Activated CD8-positive, alpha-beta memory T cell treated with anti-CD3 and anti-CD28 coated beads, Interleukin-2, amount 10 ng/mL, durations not matched to agents 7 days and 5 days (primary cell): ENCODE measurements around the gene ALPK3. TPM values are rescaled to one million over a fixed set of nuclear protein-coding genes. Genes with fewer than 3 reads are reported as not detected.

ENCODE experiments used
- ATAC-seq: fragments of 150-1000 bp; cut with Tn5 transposase; one replicate; pipeline ENCODE4 v1.10.0; 2021; ENCODE audit warnings: moderate library complexity
- CTCF ChIA-PET: fragments of 350-600 bp; sonication (Branson Sonifier 250); formaldehyde crosslinking; loops from one replicate; lab custom pipeline; 2021; ENCODE audit warnings: antibody characterized with exemption; lab: Charles Lee
- DNase-seq: peaks from one replicate; pipeline ENCODE4 v3.0.0-alpha.2; 2020
- H3K27ac Mint-ChIP-seq: one replicate; pipeline ENCODE4 v1.8.0; 2021; ENCODE audit warnings: mild to moderate bottlenecking, mixed read lengths
- H3K27me3 Mint-ChIP-seq: one replicate; pipeline ENCODE4 v1.8.0; 2021; ENCODE audit warnings: mixed read lengths
- H3K36me3 Mint-ChIP-seq: one replicate; pipeline ENCODE4 v1.8.0; 2021; ENCODE audit warnings: mild to moderate bottlenecking, mixed read lengths
- H3K4me1 Mint-ChIP-seq: one replicate; pipeline ENCODE4 v1.8.0; 2021; ENCODE audit warnings: mixed read lengths
- H3K4me3 Mint-ChIP-seq: one replicate; pipeline ENCODE4 v1.8.0; 2021; ENCODE audit warnings: mild to moderate bottlenecking, moderate library complexity, mixed read lengths
- H3K9me3 Mint-ChIP-seq: one replicate; pipeline ENCODE4 v1.8.0; 2022; ENCODE audit warnings: low read depth, mixed read lengths
- total RNA-seq, 2 experiments: library from RNA; stranded (reverse); gene quantifications; one replicate each; pipeline ENCODE4 v1.2.3, GENCODE V29; 2021

Gene ALPK3, protein sequence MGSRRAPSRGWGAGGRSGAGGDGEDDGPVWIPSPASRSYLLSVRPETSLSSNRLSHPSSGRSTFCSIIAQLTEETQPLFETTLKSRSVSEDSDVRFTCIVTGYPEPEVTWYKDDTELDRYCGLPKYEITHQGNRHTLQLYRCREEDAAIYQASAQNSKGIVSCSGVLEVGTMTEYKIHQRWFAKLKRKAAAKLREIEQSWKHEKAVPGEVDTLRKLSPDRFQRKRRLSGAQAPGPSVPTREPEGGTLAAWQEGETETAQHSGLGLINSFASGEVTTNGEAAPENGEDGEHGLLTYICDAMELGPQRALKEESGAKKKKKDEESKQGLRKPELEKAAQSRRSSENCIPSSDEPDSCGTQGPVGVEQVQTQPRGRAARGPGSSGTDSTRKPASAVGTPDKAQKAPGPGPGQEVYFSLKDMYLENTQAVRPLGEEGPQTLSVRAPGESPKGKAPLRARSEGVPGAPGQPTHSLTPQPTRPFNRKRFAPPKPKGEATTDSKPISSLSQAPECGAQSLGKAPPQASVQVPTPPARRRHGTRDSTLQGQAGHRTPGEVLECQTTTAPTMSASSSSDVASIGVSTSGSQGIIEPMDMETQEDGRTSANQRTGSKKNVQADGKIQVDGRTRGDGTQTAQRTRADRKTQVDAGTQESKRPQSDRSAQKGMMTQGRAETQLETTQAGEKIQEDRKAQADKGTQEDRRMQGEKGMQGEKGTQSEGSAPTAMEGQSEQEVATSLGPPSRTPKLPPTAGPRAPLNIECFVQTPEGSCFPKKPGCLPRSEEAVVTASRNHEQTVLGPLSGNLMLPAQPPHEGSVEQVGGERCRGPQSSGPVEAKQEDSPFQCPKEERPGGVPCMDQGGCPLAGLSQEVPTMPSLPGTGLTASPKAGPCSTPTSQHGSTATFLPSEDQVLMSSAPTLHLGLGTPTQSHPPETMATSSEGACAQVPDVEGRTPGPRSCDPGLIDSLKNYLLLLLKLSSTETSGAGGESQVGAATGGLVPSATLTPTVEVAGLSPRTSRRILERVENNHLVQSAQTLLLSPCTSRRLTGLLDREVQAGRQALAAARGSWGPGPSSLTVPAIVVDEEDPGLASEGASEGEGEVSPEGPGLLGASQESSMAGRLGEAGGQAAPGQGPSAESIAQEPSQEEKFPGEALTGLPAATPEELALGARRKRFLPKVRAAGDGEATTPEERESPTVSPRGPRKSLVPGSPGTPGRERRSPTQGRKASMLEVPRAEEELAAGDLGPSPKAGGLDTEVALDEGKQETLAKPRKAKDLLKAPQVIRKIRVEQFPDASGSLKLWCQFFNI (N-terminal part only)
- total RNA-seq: under 1 TPM; 0.23 to 0.35 TPM

- no peaks in the 10 kb centered on the region for H3K36me3 Mint-ChIP-seq
- no peaks in the 10 kb centered on the region for H3K9me3 Mint-ChIP-seq
- ATAC-seq (no peak), DNase-seq (no peak)
- H3K4me3 Mint-ChIP-seq: no peak within 1 kb of the TSS
- H3K27me3 Mint-ChIP-seq: peaks cover 12% of the 10 kb centered on the region
- no peak within 1 kb of the TSS for H3K27ac Mint-ChIP-seq
- CTCF ChIA-PET: no interaction called here
- peaks cover 6% of the 10 kb centered on the region for H3K4me1 Mint-ChIP-seq
Observed at GRCh38 chr15:84816694-84817465, at the start of gene ALPK3. Gene ALPK3, plus strand, starts transcription at chr15:84817356. Its CDS starts 97 bp downstream, at chr15:84817453.

DNA sequence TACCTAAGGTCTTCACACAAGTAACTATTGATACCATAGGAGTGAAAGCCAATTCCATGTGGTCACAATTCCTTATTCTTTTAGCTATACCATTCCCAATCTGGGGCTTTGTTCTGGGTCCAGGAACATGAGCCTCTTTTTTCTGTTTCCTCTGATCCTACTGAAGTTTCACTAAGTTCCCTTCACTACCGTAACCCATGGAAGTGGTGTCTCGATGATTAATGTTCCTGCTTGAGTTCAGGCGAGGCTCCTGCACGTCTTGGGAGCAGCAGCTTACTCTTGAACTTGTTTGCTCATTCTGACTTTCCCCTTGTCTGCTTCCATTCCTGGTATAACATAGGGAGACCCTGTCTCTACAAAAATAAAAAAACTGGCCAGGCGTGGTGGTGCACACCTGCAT is 45.1 kb upstream of the ALPK3 start:
- CTCF ChIA-PET: no interaction called here
- H3K36me3 Mint-ChIP-seq: peaks cover 35% of the 10 kb centered on the region
- H3K9me3 Mint-ChIP-seq: no peaks in the 10 kb centered on the region
- DNase-seq (no peak), ATAC-seq (no peak)
- no peaks in the 10 kb centered on the region for H3K27me3 Mint-ChIP-seq
- H3K4me3 Mint-ChIP-seq: no peak overlapping the region
- H3K27ac Mint-ChIP-seq: no peak overlapping the region
- peaks cover 7% of the 10 kb centered on the region for H3K4me1 Mint-ChIP-seq

- no peaks in the 10 kb centered on the region for H3K27me3 Mint-ChIP-seq
- no peak overlapping the region for H3K27ac Mint-ChIP-seq
- H3K4me1 Mint-ChIP-seq: peaks cover 7% of the 10 kb centered on the region
- H3K9me3 Mint-ChIP-seq: no peaks in the 10 kb centered on the region
- CTCF ChIA-PET: no interaction called here
- DNase-seq (no peak), ATAC-seq (no peak)
- H3K4me3 Mint-ChIP-seq: no peak overlapping the region
- peaks cover 31% of the 10 kb centered on the region for H3K36me3 Mint-ChIP-seq
Observed at GRCh38 chr15:84772467-84772866, 44.7 kb upstream of the ALPK3 start.

GRCh38 chr15:84773716-84774115 is 43.4 kb upstream of the ALPK3 start:
- H3K27ac Mint-ChIP-seq: no peak overlapping the region
- ATAC-seq (no peak), DNase-seq (no peak)
- no peaks in the 10 kb centered on the region for H3K27me3 Mint-ChIP-seq
- H3K9me3 Mint-ChIP-seq: no peaks in the 10 kb centered on the region
- no peak overlapping the region for H3K4me3 Mint-ChIP-seq
- H3K4me1 Mint-ChIP-seq: peaks cover 7% of the 10 kb centered on the region
- peaks cover 31% of the 10 kb centered on the region for H3K36me3 Mint-ChIP-seq
- CTCF ChIA-PET: interaction anchor here (1.3 kb wide), 1 partner anchor 91 kb away, joined by 3 read pairs; no protein-coding TSS in a partner anchor

DNA sequence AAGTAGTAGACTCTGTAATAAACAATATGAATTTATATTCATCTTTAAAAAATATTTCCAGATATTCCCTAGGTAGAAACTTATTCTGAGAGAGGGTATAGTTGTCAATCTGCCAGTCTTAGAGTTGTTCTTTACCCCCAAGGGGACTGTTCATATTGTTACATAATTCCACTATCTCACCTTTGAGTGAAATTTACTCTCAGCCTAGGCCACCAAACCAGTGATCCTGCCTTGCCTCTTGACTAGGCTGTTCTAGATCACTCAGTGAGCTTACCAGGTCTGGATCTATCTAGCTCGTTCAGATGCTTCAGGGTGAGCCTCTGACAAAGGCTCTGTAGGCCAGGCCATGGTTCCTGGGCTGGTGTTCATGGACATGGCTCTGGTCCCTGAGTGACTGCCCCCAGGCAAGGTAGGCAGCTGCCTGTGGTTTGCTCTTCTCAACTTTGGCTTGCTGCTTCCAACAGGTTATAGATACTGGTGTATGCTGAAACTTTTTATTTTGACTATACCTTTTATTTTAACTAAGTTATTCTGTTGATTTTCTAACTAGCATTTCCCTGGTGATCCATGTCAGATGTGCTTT is 41.2 kb upstream of the ALPK3 start:
- no peaks in the 10 kb centered on the region for H3K9me3 Mint-ChIP-seq
- H3K36me3 Mint-ChIP-seq: peaks cover 22% of the 10 kb centered on the region
- ATAC-seq: no peak
- no peak overlapping the region for H3K4me3 Mint-ChIP-seq
- H3K27me3 Mint-ChIP-seq: no peaks in the 10 kb centered on the region
- no peak for DNase-seq
- CTCF ChIA-PET: no interaction called here
- peaks cover under 1% of the 10 kb centered on the region for H3K4me1 Mint-ChIP-seq
- H3K27ac Mint-ChIP-seq: no peak overlapping the region

DNA sequence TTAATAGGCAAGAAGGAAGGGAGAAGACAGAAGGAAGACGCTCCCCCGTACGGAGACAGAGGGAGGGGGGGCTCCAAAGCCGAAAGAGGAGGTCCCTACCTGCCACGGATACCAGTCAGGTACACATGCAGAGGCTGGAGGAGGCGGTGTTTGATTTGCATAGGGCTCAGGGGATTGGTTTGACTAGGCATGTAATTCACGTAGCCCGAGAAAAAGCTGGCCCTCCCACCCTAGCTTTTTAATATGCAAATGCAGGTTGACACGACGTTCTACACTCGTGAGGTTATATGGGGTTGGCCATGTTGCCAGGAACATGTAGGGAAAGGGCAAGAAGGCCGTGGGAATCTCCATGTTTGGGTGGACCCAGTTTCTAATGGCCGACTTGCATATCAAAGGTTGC is 39.0 kb upstream of the ALPK3 start:
- no peak overlapping the region for H3K27ac Mint-ChIP-seq
- DNase-seq (no peak), ATAC-seq (no peak)
- H3K4me3 Mint-ChIP-seq: no peak overlapping the region
- CTCF ChIA-PET: no interaction called here
- no peaks in the 10 kb centered on the region for H3K27me3 Mint-ChIP-seq
- no peaks in the 10 kb centered on the region for H3K9me3 Mint-ChIP-seq
- peaks cover 30% of the 10 kb centered on the region for H3K36me3 Mint-ChIP-seq
- H3K4me1 Mint-ChIP-seq: peaks cover 20% of the 10 kb centered on the region

DNA sequence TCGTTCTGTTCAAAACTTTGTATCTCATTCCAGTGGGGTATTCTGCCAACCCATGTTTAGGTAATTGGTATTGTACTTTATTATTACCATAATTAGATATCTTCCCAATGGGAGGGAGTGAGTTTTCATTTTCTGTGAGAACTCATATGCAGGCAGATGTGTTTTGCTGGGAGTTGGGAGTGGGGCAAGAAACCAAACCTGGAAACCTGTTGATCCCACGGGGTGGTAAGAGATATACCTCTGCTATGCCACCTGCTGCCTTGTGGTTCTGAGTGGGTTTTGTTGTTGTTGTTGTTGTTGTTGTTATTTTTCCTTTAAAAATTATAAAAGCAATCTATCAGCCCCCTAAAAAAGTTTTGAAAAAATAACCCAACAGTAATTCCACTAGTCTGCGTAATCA is 36.7 kb upstream of the ALPK3 start:
- Mint-ChIP-seq H3K36me3 (peaks cover 38% of the 10 kb centered on the region), H3K27me3 (no peaks in the 10 kb centered on the region), H3K4me1 (peaks cover 26% of the 10 kb centered on the region), H3K27ac (no peak overlapping the region), H3K4me3 (no peak overlapping the region), H3K9me3 (no peaks in the 10 kb centered on the region)
- no peak for DNase-seq
- no peak for ATAC-seq
- CTCF ChIA-PET: interaction anchor here (1.5 kb wide), 1 partner anchor 193 kb away, joined by 3 read pairs; no protein-coding TSS in a partner anchor

GRCh38 chr15:84781495-84781894 is 35.7 kb upstream of the ALPK3 start:
- CTCF ChIA-PET: no interaction called here
- ATAC-seq (no peak), DNase-seq (no peak)
- Mint-ChIP-seq H3K27me3 (no peaks in the 10 kb centered on the region), H3K4me3 (no peak overlapping the region), H3K27ac (no peak overlapping the region), H3K9me3 (no peaks in the 10 kb centered on the region), H3K36me3 (peaks cover 42% of the 10 kb centered on the region), H3K4me1 (peaks cover 26% of the 10 kb centered on the region)

DNA sequence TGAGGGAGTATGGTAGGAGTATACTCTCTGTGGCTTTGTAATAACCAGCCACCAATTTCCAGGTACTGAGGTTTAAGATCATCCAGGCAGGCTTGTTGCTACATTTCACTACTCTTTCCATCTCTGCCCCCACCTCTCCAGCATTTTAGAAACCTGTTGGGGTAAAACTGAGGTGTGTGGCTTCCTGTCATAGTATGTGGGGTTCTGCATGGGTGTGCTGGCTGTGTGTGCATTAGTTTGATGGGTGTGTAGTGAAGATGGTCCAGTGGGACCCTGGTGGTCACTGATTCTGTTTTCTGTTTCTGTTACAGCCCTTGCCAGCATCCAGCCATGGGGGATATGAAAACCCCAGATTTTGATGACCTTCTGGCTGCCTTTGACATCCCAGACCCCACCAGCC is 34.8 kb upstream of the ALPK3 start:
- Mint-ChIP-seq H3K4me3 (no peak overlapping the region), H3K36me3 (peaks cover 44% of the 10 kb centered on the region), H3K4me1 (peaks cover 28% of the 10 kb centered on the region), H3K27ac (peak overlapping the region; percentile 61), H3K9me3 (no peaks in the 10 kb centered on the region), H3K27me3 (no peaks in the 10 kb centered on the region)
- DNase-seq (no peak), ATAC-seq (peak; percentile 42)
- CTCF ChIA-PET: no interaction called here

GRCh38 chr15:84783493-84784251 is 33.5 kb upstream of the ALPK3 start:
- Mint-ChIP-seq H3K27ac (no peak overlapping the region), H3K4me3 (no peak overlapping the region), H3K9me3 (no peaks in the 10 kb centered on the region), H3K27me3 (no peaks in the 10 kb centered on the region), H3K36me3 (peaks cover 48% of the 10 kb centered on the region), H3K4me1 (peaks cover 32% of the 10 kb centered on the region)
- CTCF ChIA-PET: no interaction called here
- ATAC-seq (no peak), DNase-seq (no peak)

GRCh38 chr15:84784262-84784661 is 32.9 kb upstream of the ALPK3 start:
- H3K27me3 Mint-ChIP-seq: no peaks in the 10 kb centered on the region
- peaks cover 32% of the 10 kb centered on the region for H3K4me1 Mint-ChIP-seq
- H3K9me3 Mint-ChIP-seq: no peaks in the 10 kb centered on the region
- ATAC-seq (no peak), DNase-seq (no peak)
- H3K36me3 Mint-ChIP-seq: peaks cover 47% of the 10 kb centered on the region
- no peak overlapping the region for H3K27ac Mint-ChIP-seq
- H3K4me3 Mint-ChIP-seq: no peak overlapping the region
- CTCF ChIA-PET: no interaction called here

DNA sequence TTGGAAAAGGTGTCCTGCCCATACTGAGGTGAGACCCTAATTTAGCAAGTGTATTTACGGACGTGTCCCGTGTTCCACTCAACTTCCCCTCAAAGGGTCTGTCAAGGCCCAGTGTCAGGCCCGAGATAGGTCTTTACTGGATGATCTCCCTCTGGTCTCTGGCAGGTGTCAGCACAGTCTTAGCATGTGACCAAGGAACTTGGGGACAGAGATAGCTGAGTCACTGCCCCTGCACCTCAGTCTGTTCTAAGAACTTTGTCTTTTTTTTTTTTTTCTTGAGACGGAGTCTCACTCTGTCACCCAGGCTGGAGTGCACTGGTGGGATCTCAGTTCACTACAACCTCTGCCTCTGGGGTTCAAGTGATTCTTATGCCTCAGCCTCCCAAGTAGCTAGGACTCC is 32.1 kb upstream of the ALPK3 start:
- peak; percentile 49 for ATAC-seq
- no peaks in the 10 kb centered on the region for H3K9me3 Mint-ChIP-seq
- peaks cover 32% of the 10 kb centered on the region for H3K4me1 Mint-ChIP-seq
- peaks cover 45% of the 10 kb centered on the region for H3K36me3 Mint-ChIP-seq
- no peaks in the 10 kb centered on the region for H3K27me3 Mint-ChIP-seq
- no peak for DNase-seq
- H3K4me3 Mint-ChIP-seq: no peak overlapping the region
- no peak overlapping the region for H3K27ac Mint-ChIP-seq
- CTCF ChIA-PET: no interaction called here
